SK-MEL-5 (cell line): ENCODE measurements around the gene TSPAN16. TPM values are rescaled to one million over a fixed set of nuclear protein-coding genes. Genes with fewer than 3 reads are reported as not detected.
"Not testable (repeated sequence)": the region's sequence is repeated elsewhere in the genome, so short reads cannot be mapped to it uniquely, and the experiment has no call there.

Experiments
- DNase-seq: peaks from one replicate; pipeline ENCODE4 v3.0.0-alpha.2; 2016; ENCODE audit warnings: low read depth, low spot score
- in situ Hi-C: cut with HindIII; loops from 2 replicates; pipeline ENCODE4 v1.10.0; 2016; ENCODE audit warnings: low sequenced_read_pairs, high pct_unique_total_duplicates, low pct_unique_long_range_greater_than_20kb
- total RNA-seq: library from RNA; depleted of rRNA; stranded (reverse); fragments of >200 nt; shearing (Covaris generic); gene quantifications from 2 replicates; pipeline ENCODE4 v1.2.3, GENCODE V29; 2014

Gene TSPAN16
- total RNA-seq, 1 experiment from 2014 or later = not detected

DNA sequence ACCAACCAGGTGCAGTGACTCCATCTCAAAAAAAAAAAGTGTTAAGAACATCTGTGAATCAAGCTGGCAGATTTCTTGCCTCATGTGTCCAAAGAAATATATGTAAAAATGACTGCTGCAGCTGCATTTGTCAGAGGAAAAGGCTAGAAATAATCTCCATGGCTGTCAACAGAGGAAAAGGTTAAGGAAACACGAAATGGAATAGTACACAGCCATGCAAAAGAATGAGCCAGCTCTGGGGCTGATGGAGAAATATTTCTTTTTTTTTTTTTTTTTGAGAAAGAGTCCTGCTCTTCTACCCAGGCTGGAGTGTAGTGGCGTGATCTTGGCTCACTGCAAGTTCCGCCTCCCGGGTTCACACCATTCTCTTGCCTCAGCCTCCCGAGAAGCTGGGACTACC, 36.9 kb downstream of the TSPAN16 start:
- DNase-seq = no peak
- in situ Hi-C loops = no loop called here

DNA sequence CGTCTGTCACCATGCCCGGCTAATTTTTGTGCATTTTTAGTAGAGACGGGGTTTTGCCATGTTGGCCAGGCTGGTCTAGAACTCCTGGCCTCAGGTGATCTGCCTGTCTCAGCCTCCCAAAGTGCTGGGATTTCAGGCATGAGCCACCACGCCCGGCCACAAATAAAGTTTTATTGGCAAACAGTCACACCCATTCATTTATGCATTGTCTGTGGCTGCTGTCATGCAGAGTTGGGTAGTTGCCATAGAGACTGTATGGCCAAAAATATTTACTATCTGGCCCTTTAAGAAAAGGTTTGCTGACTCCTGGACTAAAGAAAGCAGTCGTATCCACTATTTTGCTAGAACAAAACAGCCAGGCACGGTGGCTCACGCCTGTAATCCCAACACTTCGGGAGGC, 37.9 kb downstream of the TSPAN16 start:
- peak; percentile 19 for DNase-seq

DNA sequence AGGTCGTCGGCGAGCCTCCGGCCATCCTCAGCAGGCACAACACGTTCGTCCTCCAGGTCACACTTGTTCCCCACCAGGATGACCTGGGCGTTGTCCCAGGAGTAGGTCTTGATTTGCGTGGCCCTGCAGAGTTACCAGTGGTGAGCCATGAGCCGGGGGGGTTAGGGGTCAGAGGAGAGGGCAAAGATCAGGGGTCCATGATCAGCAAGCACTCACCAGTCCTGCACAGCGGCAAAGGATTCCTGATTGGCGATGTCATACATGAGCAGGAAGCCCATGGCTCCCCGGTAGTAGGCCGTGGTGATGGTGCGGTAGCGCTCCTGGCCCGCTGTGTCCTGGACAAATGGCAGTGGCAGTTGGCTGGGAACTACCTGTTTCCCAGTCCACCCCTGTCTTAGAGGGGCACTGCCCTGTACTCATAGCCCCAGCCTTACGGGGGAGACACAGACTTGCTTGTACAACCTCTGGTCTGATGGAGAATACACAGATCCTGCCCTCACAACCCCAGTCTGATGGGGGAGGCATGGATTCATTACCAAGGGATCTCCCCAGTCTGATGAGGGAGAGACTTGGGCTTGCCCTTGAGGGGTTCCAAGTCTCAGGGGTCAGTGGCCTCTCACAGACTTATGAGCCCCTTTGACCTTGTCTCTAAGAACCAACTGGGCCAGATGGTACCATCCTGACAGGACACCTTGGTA, 39.6 kb downstream of the TSPAN16 start:
- in situ Hi-C loops = no loop called here
- DNase-seq = no peak

More for the DNA sequence above, 37.9 kb downstream of the TSPAN16 start:
- in situ Hi-C loops = not testable (repeated sequence)

DNA sequence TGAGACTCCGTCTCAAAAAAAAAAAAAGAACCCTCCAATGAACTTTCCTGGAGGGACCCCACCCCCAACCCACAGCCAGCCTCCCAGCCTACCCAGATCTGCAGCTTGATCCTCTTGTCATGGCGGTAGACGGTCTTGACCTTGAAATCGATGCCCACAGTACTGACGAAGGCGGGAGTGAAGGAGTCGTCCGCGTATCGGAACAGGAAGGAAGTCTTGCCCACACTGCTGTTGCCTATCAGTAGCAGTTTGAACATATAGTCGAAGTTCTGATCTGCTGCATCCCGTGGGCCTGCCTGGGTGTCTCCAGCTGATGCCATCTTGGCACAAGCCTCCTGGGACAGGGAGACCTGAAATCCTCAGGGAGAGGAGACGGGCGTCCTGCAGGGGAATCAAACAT, 41.1 kb downstream of the TSPAN16 start:
- in situ Hi-C loops = no loop called here

DNA sequence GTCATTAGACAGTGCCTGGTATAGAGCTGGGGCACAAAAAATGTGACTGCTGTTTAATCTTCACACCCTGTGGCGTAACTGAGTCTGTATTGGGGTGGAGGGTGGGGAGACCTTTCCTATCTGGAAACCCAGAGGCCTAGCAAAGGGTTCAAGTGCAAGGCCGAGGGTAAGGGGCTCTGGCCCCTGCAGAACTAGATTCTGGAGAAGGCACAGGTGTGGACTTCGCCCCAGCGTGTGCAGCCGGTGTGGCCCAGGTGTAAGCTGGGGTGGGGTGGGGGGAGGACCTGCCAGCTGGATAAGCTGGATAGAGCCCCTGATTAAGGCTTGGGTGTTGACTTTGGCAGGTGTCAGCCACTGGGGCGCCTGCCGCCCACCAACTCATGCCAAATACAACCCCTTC, 42.2 kb downstream of the TSPAN16 start:
- DNase-seq = no peak
- in situ Hi-C loops = no loop called here

More for the DNA sequence above, 41.1 kb downstream of the TSPAN16 start:
- no peak for DNase-seq

DNA sequence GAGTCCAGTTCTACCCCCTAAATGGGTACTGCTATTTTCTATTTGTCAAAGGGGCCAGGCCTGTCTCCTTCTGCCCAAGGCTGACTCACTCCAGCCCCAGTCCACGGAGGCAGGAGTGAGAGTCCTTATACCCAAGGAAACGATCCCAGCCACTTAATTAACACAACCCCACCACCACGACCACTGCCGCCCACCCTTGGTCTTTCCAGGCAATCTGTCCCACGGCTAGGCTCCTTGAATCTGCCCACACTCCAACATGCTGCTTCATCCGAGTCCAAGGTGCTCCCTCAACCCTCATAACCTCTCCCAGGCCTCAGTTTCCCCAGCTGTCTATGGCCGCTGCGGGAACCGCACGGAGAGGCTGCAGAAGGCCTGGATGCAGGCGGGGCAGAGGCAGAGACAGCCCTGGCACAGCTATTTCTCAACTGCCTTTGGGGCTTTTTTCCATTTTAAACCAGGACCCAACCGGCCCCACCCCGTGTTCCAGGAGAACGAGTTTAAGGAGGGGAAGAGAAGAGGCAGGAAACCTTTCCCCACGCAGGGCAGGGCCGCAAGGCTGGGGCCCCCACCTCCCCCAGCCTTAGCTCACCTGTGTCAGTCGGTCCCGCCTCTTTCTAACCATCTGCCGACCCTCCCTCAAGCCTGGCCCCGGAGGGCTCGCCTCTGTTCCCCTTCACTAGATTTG, 42.8 kb downstream of the TSPAN16 start:
- no peak for DNase-seq
- in situ Hi-C loops = no loop called here

DNA sequence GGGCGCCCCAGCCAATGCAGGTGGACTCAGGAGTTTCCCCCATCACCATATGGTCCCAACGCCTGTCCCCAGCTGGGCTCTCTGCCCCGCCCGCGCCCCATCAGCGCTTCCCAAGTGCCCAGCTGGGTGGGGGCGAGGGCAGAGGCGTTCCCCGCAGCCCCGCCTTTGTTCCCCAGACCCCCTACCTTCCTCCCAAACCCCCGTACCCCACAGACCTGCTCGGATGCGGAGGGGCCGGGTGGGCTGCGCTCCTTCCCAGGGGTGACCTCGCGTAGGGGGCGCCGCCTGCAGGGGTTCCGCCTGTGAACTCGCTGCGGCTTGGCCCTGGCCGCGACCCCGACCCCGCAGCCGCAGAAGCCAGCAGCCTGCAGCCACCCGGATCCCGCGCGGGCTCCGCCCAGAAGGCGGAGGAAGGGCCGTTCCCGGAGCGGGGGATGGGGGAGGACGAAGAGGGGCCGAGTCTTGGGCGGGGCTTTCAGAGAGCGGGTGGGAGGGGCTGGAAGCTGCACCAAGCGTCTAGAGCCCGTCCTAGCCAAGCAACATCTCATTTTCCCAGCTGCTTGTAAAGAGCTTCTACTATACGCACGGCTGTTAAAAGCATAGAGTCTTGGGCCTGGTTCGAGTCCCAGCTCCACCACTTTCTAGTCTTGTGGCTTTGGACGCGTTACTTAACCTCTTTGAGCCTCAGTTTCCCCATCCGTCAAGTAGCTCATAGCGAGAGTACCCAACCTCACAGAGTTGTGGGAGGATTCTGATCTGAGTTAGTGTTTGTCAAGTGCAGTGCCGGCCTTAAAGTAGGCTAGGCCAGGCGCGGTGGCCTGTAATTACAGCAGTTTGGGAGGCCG, 43.5 kb downstream of the TSPAN16 start, which contains the start of gene RAB3D:
Gene RAB3D (minus strand): TSS at position 404 of the 845 bp plus-strand sequence. CDS start 2,258 bp downstream, outside the sequence.
- in situ Hi-C loops = no loop called here
- DNase-seq = peak; percentile 85

DNA sequence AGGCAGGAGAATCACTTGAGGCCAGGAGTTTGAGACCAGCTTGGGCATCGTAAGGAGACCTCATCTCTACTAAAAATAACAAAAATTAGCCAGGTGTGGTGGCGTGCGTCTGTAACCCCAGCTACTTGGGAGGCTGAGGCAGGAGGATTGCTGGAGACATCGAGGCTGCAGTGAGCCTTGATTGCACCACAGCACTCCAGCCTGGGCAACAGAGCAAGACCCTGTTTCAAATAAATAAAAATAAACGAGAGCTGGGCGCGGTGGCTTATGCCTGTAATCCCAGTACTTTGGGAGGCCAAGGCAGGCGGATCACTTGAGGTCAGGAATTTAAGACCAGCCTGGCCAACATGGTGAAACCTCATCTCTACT, 44.1 kb downstream of the TSPAN16 start:
- DNase-seq, in situ Hi-C loops: not testable (repeated sequence)

DNA sequence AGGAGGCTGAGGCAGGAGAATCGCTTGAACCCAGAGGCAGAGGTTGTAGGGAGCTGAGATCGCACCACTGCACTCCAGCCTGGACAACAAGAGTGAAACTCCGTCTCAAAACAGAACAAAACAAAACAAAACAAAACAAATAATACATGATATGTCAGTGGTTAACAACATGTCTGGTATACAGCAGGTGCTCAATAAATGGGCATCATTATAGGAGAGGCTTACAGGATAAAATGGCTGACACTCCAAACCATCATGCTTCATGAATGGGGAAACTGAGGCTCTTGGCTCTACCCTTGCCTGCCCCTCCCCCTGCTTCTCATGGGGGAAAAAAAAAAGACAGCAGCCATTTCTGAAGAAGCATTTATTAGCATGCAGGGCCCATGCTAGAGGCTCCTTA, 46.5 kb downstream of the TSPAN16 start:
- in situ Hi-C loops = no loop called here
- DNase-seq = no peak

DNA sequence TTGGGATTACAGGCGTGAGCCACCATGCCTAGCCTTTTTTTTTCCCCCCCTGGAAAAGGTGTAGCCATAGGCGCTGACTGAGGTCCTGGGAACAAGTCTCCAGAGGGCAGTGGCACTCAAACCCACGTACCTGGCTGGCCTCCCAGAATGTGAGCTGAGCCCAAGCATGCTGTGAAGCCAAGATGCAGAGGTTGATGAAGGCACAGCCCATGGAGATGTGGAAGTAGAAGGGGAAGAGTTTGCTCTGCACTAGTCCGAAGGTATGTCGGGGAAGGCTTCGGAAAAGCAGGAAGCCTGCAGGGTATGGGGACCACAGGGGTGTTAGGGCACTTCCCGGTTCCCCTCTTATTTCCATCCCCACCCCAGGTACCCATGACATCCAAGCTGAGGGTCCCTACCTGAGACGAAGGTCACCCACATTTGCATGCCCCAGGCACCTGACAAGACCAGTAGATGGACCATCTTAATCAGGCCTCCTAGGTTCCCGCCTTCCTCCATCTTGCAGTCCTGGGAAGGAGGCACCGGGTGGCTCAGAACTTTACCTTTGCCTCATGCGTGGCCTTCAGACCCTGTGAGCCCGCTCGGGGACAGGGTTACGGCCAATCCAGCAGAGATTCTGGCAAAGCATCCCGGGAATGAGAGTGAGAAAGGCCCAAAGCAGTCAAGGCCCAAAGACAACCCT, 49.3 kb downstream of the TSPAN16 start:
- in situ Hi-C loops = no loop called here

DNA sequence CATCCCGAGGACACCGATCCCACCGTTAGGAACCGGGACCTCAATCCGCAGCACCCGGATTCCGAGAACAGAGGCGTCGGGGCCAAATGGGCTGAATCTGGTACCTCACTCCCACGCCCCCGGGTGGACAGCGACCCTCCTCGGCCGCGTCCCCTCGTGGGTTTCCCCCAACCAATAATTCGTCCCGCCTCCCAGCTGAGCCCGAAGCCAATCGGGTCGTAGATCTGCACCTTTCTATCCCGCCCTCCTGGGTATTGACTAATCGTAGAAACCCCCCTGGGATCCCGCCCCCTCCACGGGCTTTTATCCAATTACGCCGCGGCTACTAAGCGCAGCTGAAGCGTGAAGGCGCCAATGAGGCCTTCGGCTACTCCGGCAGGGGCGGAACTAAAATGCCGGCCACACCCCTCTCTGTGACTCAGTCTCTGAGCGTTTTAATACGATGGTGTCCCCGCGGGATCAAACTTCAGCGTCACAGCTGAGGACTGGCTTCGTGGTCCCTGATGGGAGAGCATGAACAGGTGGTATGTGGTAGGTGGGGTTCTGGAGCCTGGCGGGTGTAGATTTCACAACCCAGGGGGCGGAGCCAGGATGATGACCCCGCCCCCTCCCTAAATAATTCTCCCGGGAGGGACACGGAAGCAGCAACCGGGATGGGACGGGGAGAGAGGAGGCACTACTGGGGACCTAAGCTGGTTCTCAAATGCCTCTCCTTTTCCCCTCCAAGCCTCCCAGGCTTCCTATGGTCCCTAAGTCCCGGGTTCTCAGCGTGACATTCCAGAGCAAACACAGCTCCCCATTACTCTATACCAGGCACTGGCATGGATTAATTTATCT, 50.4 kb downstream of the TSPAN16 start, which contains the start of the genes CCDC159 and TMEM205:
Gene CCDC159 (plus strand): TSS at position 416 of the 837 bp plus-strand sequence. CDS start 88 bp downstream, at position 504.
Gene TMEM205 (minus strand): TSS at position 165 of the 837 bp plus-strand sequence. CDS start 649 bp downstream, outside the sequence.
- in situ Hi-C loops = no loop called here

More for the DNA sequence above, 49.3 kb downstream of the TSPAN16 start:
- DNase-seq = no peak

DNA sequence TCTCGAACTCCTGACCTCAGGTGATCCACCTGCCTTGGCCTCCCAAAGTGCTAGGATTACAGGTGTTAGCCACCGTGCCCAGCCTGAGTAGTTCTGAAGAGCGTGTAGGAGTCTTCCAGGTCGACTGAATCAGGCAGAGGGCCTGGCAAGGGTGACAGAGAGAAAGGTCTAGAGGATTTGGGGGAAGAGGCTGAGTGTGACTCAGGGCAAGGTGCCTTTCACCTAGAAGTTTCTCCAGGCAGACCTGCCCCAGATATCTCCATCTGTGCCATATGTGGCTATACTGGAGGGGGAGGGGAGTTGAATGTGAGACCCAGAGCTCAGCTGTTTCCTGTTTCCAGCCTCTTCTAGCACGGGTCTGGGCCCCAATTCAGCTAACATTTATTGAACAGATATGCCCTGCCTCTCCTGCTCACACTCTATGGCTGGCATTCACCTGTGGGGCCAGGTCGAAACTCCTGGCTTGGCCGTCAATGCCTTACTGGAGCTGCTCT, 51.6 kb downstream of the TSPAN16 start:
- in situ Hi-C loops = no loop called here

More for the DNA sequence above, 50.4 kb downstream of the TSPAN16 start, which contains the start of the genes CCDC159 and TMEM205:
- DNase-seq = peak; percentile 97

DNA sequence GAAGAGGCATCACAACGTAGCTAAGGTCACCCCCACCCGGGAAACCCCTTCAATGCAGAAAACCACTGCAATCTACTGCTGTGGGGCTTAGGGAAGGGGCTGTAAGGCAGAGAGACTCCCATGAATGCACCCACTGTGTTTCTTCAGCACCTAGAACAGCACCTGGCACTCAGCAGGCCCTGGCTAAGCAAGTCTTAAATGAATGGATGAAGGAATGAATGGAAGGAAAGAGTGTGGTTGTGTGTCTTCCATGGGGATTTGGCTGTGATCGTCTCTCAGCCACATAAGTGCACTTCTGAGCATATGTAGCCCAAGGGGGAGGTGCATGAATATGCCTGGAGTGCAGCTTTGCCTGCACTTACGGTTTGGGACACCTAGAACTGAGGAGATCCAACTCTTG, 53.2 kb downstream of the TSPAN16 start:
- no peak for DNase-seq
- in situ Hi-C loops = no loop called here

More for the DNA sequence above, 51.6 kb downstream of the TSPAN16 start:
- DNase-seq = no peak

DNA sequence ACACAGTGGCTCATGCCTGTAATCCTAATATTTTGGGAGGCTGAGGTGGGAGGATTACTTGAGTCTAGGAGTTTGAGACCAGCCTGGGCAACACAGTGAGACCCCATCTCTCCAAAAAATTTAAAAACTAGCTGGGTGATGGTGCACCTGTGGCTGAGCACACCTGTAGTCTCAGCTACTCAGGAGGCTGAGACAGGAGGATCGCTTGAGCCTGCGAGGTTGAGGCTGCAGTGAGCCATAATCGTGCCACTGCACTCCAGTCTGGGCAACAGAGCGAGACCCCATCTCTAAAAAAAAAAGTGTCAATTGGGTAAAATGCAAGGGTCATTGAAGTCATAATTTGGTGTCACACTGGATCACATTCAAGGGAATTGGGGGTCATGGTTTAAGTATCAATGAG, 58.1 kb downstream of the TSPAN16 start:
- DNase-seq, in situ Hi-C loops: not testable (repeated sequence)

DNA sequence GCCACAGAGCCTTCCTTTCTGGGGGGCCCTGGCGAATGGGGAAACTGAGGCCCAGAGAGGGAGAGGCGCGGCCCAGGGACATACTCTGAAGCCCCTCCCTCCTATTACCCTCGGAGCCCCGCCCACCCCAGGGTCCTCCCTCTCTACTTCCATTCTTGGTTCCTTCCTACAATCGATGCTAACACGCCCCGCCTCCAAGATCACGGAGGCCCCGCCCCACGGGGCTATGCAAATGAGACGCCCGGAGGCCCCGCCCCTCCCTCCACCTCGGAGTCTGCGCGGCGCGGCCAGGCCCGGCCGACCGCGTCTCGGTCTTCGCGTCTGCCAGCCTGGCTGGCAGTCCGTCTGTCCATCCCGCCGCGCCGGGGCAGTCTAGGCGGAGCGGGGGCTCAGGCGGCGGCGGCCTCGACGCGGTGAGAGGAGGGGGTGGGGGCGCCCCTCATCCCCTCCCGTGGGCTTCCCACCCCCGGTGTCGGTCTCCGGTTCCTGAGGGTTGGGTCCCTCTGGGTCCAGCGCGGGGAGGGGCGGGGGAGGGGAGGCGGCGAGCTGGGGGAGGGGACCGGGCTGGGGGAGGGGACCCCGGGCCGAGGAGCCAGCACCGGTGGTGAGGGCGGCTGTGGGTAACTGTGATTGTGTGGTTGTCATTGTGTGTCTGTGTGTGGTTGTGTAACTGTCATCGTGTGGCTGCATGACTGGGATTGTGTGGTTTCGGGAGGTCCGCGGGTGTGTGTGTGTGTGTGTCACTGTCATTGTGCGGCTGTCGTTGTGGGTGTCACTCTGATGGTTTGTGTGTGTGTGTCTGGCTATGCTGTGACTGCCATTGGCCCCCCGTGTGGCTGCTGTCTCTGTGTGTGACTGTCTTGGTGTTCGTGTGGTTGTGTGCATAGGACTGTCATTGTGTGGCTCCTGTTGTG, 59.5 kb downstream of the TSPAN16 start, which contains the start of gene PLPPR2:
Gene PLPPR2 (plus strand): TSS at position 273 of the 914 bp plus-strand sequence. CDS start 2,242 bp downstream, outside the sequence.
- peak; percentile 91 for DNase-seq
- in situ Hi-C loops = no loop called here
